Measurements from ENCODE around the gene P3R3URF.
A peak's percentile ranks its signal among the peaks of the same experiment; 100 is the strongest.

P3R3URF gene

DNA sequence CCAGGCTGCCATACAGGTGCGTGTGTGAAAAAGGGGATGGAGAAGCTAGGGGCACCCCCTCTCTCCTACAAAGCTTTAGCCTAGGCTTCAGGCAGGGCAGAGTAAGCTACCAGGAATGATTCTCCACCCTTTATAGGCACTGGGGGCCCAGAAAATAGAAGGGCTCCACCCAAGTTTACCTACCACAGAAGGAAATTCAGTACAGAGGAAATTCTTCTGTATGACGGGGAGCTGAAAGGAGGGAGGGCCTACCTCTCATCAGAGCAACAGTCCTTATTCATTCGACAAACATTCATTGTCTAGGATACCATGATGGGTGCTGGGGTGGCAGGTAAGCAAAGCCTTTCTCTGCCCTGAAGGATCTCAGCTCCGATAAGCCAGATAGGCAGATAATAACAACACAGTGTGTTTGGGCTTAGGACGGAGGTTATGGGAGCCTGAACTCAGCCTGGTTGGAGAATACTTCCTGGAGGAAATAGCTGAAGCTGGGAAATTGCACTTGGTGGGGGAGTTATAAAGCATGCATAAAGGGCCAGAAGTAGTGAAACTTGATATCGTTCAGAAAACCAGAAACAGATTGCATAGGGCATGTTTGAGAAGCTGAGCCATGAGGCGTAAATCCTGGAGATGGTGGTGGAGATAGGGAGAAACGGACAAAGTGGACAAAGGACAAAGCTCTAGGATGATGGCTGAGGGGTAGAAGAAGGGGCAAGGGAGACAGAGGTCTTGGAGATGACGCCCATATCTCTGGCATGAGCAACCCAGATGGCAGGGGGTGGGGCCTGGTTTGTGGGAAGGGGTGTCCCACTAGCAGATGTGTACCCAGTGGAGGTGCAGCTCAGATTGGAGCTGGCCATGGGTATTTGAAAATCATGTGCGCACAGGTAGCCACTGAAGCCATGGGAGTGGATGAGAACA, 5.3 kb upstream of the P3R3URF start:
- DNase-seq (ENCODE audit: low read depth in 2 of 2): peak in 1 of 2 donors; percentile 56
- no peak overlapping the region for H3K4me3 ChIP-seq (replicated peaks in 1 of 2; ENCODE audit: low read depth in 2 of 2, low read length in 2 of 2)
- TF ChIP-seq, protein P1, sequence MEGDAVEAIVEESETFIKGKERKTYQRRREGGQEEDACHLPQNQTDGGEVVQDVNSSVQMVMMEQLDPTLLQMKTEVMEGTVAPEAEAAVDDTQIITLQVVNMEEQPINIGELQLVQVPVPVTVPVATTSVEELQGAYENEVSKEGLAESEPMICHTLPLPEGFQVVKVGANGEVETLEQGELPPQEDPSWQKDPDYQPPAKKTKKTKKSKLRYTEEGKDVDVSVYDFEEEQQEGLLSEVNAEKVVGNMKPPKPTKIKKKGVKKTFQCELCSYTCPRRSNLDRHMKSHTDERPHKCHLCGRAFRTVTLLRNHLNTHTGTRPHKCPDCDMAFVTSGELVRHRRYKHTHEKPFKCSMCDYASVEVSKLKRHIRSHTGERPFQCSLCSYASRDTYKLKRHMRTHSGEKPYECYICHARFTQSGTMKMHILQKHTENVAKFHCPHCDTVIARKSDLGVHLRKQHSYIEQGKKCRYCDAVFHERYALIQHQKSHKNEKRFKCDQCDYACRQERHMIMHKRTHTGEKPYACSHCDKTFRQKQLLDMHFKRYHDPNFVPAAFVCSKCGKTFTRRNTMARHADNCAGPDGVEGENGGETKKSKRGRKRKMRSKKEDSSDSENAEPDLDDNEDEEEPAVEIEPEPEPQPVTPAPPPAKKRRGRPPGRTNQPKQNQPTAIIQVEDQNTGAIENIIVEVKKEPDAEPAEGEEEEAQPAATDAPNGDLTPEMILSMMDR (IDR thresholded peaks at IDR 0.05; ENCODE audit: low read depth, low read length): no peak

DNA sequence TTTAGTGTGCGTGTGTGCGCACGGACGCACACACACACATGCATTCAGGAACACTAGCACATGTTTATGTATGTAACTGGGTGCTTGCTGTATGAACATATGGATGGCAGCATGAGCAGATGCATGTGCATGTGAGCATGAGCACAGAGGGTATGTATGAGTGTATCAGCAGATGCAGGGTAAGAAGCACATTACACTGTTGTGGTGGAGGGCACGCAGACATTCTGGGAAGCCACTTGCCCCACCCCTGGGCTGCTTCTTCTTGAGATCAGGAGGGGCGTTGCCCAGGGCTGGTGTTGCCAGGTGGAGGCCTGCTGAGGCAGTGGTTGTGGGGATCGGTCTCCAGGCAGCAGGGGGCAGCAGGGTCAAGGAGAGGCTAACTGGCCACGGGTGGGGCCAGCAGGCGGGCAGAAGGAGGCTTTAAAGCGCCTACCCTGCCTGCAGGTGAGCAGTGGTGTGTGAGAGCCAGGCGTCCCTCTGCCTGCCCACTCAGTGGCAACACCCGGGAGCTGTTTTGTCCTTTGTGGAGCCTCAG, 3.9 kb upstream of the P3R3URF start:
- H3K4me3 ChIP-seq (replicated peaks in 1 of 2; ENCODE audit: low read depth in 2 of 2, low read length in 2 of 2): no peak overlapping the region
- TF ChIP-seq, protein P1 (IDR thresholded peaks at IDR 0.05; ENCODE audit: low read depth, low read length): no peak
- DNase-seq (ENCODE audit: low read depth in 2 of 2): no peak

DNA sequence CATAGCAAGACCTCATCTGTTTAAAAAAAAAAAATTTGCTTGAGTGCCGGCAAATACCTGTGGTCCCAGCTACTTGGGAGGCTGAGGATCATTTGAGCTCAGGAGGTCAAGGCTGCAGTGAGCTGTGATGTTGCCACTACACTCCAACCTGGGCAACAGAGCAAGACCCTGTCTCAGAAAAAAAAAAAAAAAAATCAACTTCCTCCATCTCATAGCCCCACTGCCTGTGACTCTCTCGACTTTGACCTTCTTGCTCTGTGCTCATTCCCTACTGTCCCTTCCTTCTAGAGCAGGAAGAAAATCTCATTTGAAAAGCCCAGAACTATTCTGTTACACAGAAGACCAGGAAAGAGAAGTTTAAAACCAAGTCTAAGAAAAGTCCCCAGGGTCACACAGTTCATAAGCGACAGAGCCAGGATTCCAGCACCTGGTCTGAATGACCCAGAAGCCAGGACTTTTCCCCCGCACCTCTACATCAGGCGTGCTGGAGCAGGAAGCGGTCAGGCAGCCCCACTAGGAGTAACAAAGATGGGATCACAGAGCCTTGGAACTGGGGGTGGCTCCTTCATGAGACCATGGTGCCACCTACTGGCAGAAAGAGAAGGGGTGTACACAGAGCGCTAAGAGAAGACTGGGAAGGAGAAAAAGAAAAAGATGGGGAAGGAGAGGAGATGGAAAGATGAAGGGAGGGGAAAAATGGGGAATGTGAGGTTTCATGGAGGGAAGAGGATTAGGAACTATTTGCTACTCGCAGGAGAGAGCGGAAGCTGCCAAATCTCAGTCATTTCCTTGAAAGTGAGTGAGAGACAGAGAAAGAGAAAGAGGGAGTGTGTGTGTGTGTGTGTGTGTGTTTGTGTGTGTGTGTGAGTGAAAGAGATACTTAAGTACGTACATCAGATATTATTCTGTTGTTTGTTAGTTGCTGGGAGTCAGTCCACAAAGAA, 3.1 kb upstream of the P3R3URF start:
- peak; percentile 88 to 91 for DNase-seq (ENCODE audit: low read depth in 2 of 2)

DNA sequence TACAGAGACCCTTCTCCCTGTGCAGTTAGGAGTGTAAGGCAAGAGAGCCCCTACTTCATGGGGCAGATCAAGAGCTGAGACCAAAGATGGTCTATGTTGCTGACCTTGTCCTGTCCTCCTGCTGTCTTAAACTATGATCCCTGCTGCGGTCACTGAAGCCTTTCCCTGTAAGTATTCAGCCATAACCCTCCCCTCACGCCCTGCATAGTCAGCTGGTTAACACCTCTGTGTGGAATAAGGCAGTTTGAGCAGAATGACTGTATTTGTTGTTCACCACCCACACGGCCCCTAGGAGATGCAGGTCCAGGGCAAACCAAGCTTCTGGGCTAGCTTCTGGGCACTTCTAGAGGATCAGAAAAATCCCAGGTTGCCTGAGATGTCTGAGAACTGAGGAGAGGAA, 1.0 kb downstream of the P3R3URF start:
- TF ChIP-seq, protein P1 (IDR thresholded peaks at IDR 0.05; ENCODE audit: low read depth, low read length): no peak
- no peak overlapping the region for H3K4me3 ChIP-seq (replicated peaks in 1 of 2; ENCODE audit: low read depth in 2 of 2, low read length in 2 of 2)
- no peak for DNase-seq (ENCODE audit: low read depth in 2 of 2)

More for the DNA sequence above, 3.1 kb upstream of the P3R3URF start:
- H3K4me3 ChIP-seq (replicated peaks in 1 of 2; ENCODE audit: low read depth in 2 of 2, low read length in 2 of 2): no peak overlapping the region
- TF ChIP-seq, protein P1 (IDR thresholded peaks at IDR 0.05; ENCODE audit: low read depth, low read length): peak; percentile 96

DNA sequence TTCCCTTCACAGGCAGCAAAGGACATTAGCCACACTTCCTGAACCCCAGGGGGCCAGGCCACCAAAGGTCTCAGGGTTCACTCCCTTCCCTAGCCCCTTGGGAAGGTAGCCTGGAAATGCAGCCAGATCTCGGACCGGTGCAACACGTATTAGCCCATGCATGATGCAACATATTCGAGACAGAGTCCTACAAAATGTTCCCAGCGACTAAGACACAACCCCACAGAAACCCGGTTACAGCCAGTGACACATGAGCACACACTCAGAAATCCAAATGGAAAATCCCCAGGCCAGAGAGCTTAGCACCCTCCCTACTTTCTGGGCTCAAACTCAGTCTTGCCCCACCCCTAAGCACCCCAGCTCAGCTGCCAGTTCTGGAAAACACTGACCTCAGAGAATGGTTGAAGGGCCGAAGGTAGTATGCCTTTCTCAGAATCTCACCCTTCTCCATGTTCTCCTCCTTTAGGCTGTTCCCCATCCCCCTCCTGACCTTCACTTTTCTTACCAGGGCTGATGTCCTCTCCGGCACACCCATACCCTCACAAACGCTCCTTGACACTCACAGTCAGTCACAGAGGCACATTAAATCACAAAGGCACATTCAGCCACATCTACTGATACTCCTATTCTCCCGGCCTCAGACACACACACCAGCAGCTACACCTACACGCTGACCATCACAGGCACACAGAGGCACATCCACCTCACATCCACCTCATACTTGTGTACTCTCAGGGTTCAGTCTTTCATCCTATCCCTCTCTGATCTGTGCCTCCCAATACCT, 1.6 kb downstream of the P3R3URF start, which contains the start of gene TSPAN1:
Gene TSPAN1, plus strand, starts transcription at position 640 of the 784 bp plus-strand sequence. CDS start 6,021 bp downstream, outside the sequence.
- no peak within 1 kb of the TSS for H3K4me3 ChIP-seq (replicated peaks in 1 of 2; ENCODE audit: low read depth in 2 of 2, low read length in 2 of 2)
- peak in 1 of 2 donors; percentile 71 for DNase-seq (ENCODE audit: low read depth in 2 of 2)
- TF ChIP-seq, protein P1 (IDR thresholded peaks at IDR 0.05; ENCODE audit: low read depth, low read length): no peak
